Trophoblast cell (in vitro differentiated cells and primary cell): Measurements from ENCODE around the gene RPL26.

ENCODE experiments used
- DNase-seq, 2 donors: peaks; one replicate each; pipeline ENCODE4 v3.0.0-alpha.2; 2016
- H2AFZ ChIP-seq: 2 replicates; pipeline ENCODE4 v1.6.1; 2013; ENCODE audit warnings: low read length, moderate library complexity, mild to moderate bottlenecking; ENCODE audit not compliant: insufficient read depth, poor library complexity
- H2AK5ac ChIP-seq: 2 replicates; pipeline ENCODE4 v1.6.1; 2013; ENCODE audit warnings: mild to moderate bottlenecking, low read length
- H2BK120ac ChIP-seq: 2 replicates; pipeline ENCODE4 v1.6.1; 2013; ENCODE audit warnings: low read length, mild to moderate bottlenecking, moderate library complexity; ENCODE audit not compliant: insufficient read depth, poor library complexity
- H2BK12ac ChIP-seq: 2 replicates; pipeline ENCODE4 v1.6.1; 2013; ENCODE audit warnings: mild to moderate bottlenecking, low read length, moderate library complexity
- H2BK5ac ChIP-seq: 2 replicates; pipeline ENCODE4 v1.6.1; 2013; ENCODE audit warnings: low read length, low read depth, moderate library complexity, mild to moderate bottlenecking; ENCODE audit not compliant: poor library complexity
- H3K14ac ChIP-seq: 2 replicates; pipeline ENCODE4 v1.6.1; 2013; ENCODE audit warnings: mild to moderate bottlenecking, low read length
- H3K18ac ChIP-seq: 2 replicates; pipeline ENCODE4 v1.6.1; 2013; ENCODE audit warnings: mild to moderate bottlenecking, low read length
- H3K23ac ChIP-seq: 2 replicates; pipeline ENCODE4 v1.6.1; 2013; ENCODE audit warnings: low read length
- H3K27ac ChIP-seq: 2 replicates; pipeline ENCODE4 v1.5.1; 2013; ENCODE audit warnings: low read depth, mild to moderate bottlenecking, inconsistent platforms, low read length, moderate library complexity
- H3K27me3 ChIP-seq: 2 replicates; pipeline ENCODE4 v1.6.1; 2013; ENCODE audit warnings: inconsistent platforms, mild to moderate bottlenecking, low read length, moderate library complexity; ENCODE audit not compliant: insufficient read depth
- H3K36me3 ChIP-seq, 2 experiments: 1 replicate in 1 of 2; 2 replicates in 1 of 2; pipeline ENCODE4 v1.6.1; 2013; ENCODE audit warnings: low read length in 2 of 2, mild to moderate bottlenecking in 2 of 2, moderate library complexity in 1 of 2; ENCODE audit not compliant: insufficient read depth in 2 of 2, control insufficient read depth in 1 of 2
- H3K4ac ChIP-seq: 2 replicates; pipeline ENCODE4 v1.6.1; 2013; ENCODE audit warnings: low read depth, mild to moderate bottlenecking, low read length, moderate library complexity
- H3K4me1 ChIP-seq, 2 experiments: 1 replicate in 1 of 2; 2 replicates in 1 of 2; pipeline ENCODE4 v1.6.1; 2013; ENCODE audit warnings: low read length in 2 of 2, mild to moderate bottlenecking in 2 of 2, moderate library complexity in 1 of 2; ENCODE audit not compliant: insufficient read depth in 2 of 2, control insufficient read depth in 1 of 2
- H3K4me2 ChIP-seq: 2 replicates; pipeline ENCODE4 v1.6.1; 2013; ENCODE audit warnings: inconsistent platforms, mild to moderate bottlenecking, low read length, moderate library complexity
- H3K4me3 ChIP-seq: 2 replicates; pipeline ENCODE4 v1.5.1; 2013; ENCODE audit warnings: mild to moderate bottlenecking, low read depth, low read length, inconsistent platforms
- H3K79me1 ChIP-seq: one replicate; pipeline ENCODE4 v1.6.1; 2013; ENCODE audit warnings: low read length
- H3K79me2 ChIP-seq: 2 replicates; pipeline ENCODE4 v1.6.1; 2013; ENCODE audit warnings: low read length, mild to moderate bottlenecking; ENCODE audit not compliant: control insufficient read depth, insufficient read depth, poor library complexity
- H3K9ac ChIP-seq: 2 replicates; pipeline ENCODE4 v1.6.1; 2013; ENCODE audit warnings: mild to moderate bottlenecking, low read length
- H3K9me3 ChIP-seq: 2 replicates; pipeline ENCODE4 v1.6.1; 2013; ENCODE audit warnings: low read depth, mild to moderate bottlenecking, control low read depth, inconsistent platforms, low read length; ENCODE audit not compliant: insufficient read depth
- H4K12ac ChIP-seq: 2 replicates; pipeline ENCODE4 v1.6.1; 2013; ENCODE audit warnings: low read depth, mild to moderate bottlenecking, low read length, moderate library complexity
- H4K8ac ChIP-seq: 2 replicates; pipeline ENCODE4 v1.6.1; 2013; ENCODE audit warnings: low read depth, mild to moderate bottlenecking, low read length, moderate library complexity
- H4K91ac ChIP-seq: one replicate; pipeline ENCODE4 v1.6.1; 2013; ENCODE audit warnings: low read depth, mild to moderate bottlenecking, low read length, moderate library complexity
- WGBS: extraction: QIAGEN DNeasy Blood & Tissue Kit; methylation state at CpG from one replicate; pipeline ENCODE4 v1.1.7; 2013; ENCODE audit warnings: missing lambda C conversion rate; ENCODE audit not compliant: insufficient read length, insufficient coverage; ENCODE audit errors: extremely low coverage; 5-methylcytosine and 5-hydroxymethylcytosine counted together

RPL26 gene

GRCh38 chr17:8392274-8392673, 9.3 kb upstream of the RPL26 start:
- WGBS = no CpG with 5 or more reads among the region's 18 CpGs
- Histone ChIP-seq H2AFZ (no peak overlapping the region), H4K12ac (no peak overlapping the region), H2BK5ac (no peak overlapping the region), H3K9me3 (peaks cover 2% of the 10 kb centered on the region), H2AK5ac (peak overlapping the region; percentile 15), H3K36me3 (no peaks in the 10 kb centered on the region), H3K23ac (no peak overlapping the region), H3K14ac (no peak overlapping the region), H3K27me3 (no peaks in the 10 kb centered on the region), H3K4me2 (no peak overlapping the region), H2BK12ac (no peak overlapping the region), H3K4me3 (no peak overlapping the region), H3K4me1 (peaks cover 23 to 27% of the 10 kb centered on the region in 2 experiments), H4K8ac (no peak overlapping the region), H3K79me1 (peaks cover 3% of the 10 kb centered on the region), H3K27ac (no peak overlapping the region), H4K91ac (peak overlapping the region; percentile 42), H3K9ac (no peak overlapping the region), H3K79me2 (no peaks in the 10 kb centered on the region), H3K18ac (no peak overlapping the region), H3K4ac (no peak overlapping the region), H2BK120ac (no peak overlapping the region)
- no peak for DNase-seq

GRCh38 chr17:8391711-8392110, 8.7 kb upstream of the RPL26 start:
- Histone ChIP-seq H3K4ac (no peak overlapping the region), H3K9ac (no peak overlapping the region), H3K18ac (no peak overlapping the region), H3K27me3 (no peaks in the 10 kb centered on the region), H4K8ac (no peak overlapping the region), H3K23ac (no peak overlapping the region), H3K14ac (no peak overlapping the region), H2AK5ac (no peak overlapping the region), H3K36me3 (no peaks in the 10 kb centered on the region), H2BK5ac (no peak overlapping the region), H4K91ac (peak overlapping the region; percentile 2), H3K4me3 (no peak overlapping the region), H3K4me2 (no peak overlapping the region), H2AFZ (no peak overlapping the region), H3K9me3 (peaks cover 2% of the 10 kb centered on the region), H2BK120ac (no peak overlapping the region), H2BK12ac (no peak overlapping the region), H3K4me1 (peaks cover 26 to 29% of the 10 kb centered on the region in 2 experiments), H3K27ac (peak overlapping the region; percentile 10), H3K79me1 (peaks cover 3% of the 10 kb centered on the region), H3K79me2 (no peaks in the 10 kb centered on the region), H4K12ac (no peak overlapping the region)
- DNase-seq = no peak
- WGBS = no CpG with 5 or more reads among the region's 9 CpGs

- no peak overlapping the region for H2BK5ac ChIP-seq
- H3K4me2 ChIP-seq = no peak overlapping the region
- H3K36me3 ChIP-seq = no peaks in the 10 kb centered on the region
- H3K79me2 ChIP-seq = peaks cover 9% of the 10 kb centered on the region
- no peaks in the 10 kb centered on the region for H3K9me3 ChIP-seq
- H3K18ac ChIP-seq = no peak overlapping the region
- no CpG with 5 or more reads among the region's 7 CpGs for WGBS
- no peak overlapping the region for H2AFZ ChIP-seq
- peaks cover 32 to 33% of the 10 kb centered on the region in 2 experiments for H3K4me1 ChIP-seq
- no peak overlapping the region for H3K14ac ChIP-seq
- H3K4me3 ChIP-seq = no peak overlapping the region
- H3K23ac ChIP-seq = no peak overlapping the region
- H3K4ac ChIP-seq = no peak overlapping the region
- no peak overlapping the region for H3K9ac ChIP-seq
- H3K27me3 ChIP-seq = no peaks in the 10 kb centered on the region
- H3K27ac ChIP-seq = no peak overlapping the region
- no peak overlapping the region for H4K12ac ChIP-seq
- no peak overlapping the region for H2AK5ac ChIP-seq
- H4K8ac ChIP-seq = no peak overlapping the region
- no peak overlapping the region for H2BK12ac ChIP-seq
- H3K79me1 ChIP-seq = peaks cover 21% of the 10 kb centered on the region
- no peak overlapping the region for H2BK120ac ChIP-seq
- DNase-seq = peak in 1 of 2 donors; percentile 27
- no peak overlapping the region for H4K91ac ChIP-seq
Measured at GRCh38 chr17:8387914-8388651, 5.1 kb upstream of the RPL26 start.

- peak in 1 of 2 donors; percentile 46 for DNase-seq
- Histone ChIP-seq H4K91ac (no peak overlapping the region), H3K23ac (no peak overlapping the region), H3K4me2 (no peak overlapping the region), H3K9ac (no peak overlapping the region), H3K4me1 (peaks cover 23 to 24% of the 10 kb centered on the region in 2 experiments), H3K79me2 (peaks cover 11% of the 10 kb centered on the region), H4K12ac (no peak overlapping the region), H3K79me1 (peaks cover 22% of the 10 kb centered on the region), H3K9me3 (no peaks in the 10 kb centered on the region), H3K4ac (no peak overlapping the region), H2AFZ (no peak overlapping the region), H3K18ac (no peak overlapping the region), H2BK12ac (no peak overlapping the region), H2AK5ac (no peak overlapping the region), H3K4me3 (no peak overlapping the region), H3K14ac (no peak overlapping the region), H2BK5ac (no peak overlapping the region), H3K27ac (no peak overlapping the region), H3K27me3 (no peaks in the 10 kb centered on the region), H4K8ac (no peak overlapping the region), H2BK120ac (no peak overlapping the region), H3K36me3 (peaks cover 0 to 1% of the 10 kb centered on the region in 2 experiments)
- no CpG with 5 or more reads among the region's 6 CpGs for WGBS
Measured at GRCh38 chr17:8386841-8387240, 3.8 kb upstream of the RPL26 start.
